ENCODE measurements around the gene SPRR5.

SPRR5 gene

GRCh38 chr1:152946651-152947256 is at the start of gene SPRR5:
TSS of gene SPRR5 (plus strand) at chr1:152947206. CDS start at chr1:152948555, 1,349 bp downstream.
- no peak for FAIRE-seq

- FAIRE-seq: no peak
Measured at GRCh38 chr1:152899027-152899426, 48.0 kb upstream of the SPRR5 start.

- no peak for FAIRE-seq
Measured at GRCh38 chr1:152899883-152900282, 47.1 kb upstream of the SPRR5 start.

GRCh38 chr1:152901631-152902030 is 45.4 kb upstream of the SPRR5 start:
- no peak for FAIRE-seq

- no peak for FAIRE-seq
Measured at GRCh38 chr1:152902636-152903035, 44.4 kb upstream of the SPRR5 start.

GRCh38 chr1:152904688-152905440 is 42.1 kb upstream of the SPRR5 start:
- no peak for FAIRE-seq

- FAIRE-seq: no peak
Measured at GRCh38 chr1:152906023-152906565, 40.9 kb upstream of the SPRR5 start.

GRCh38 chr1:152907686-152908601 is 39.1 kb upstream of the SPRR5 start, which contains the start of gene IVL:
TSS of gene IVL (plus strand) at chr1:152908546. CDS start at chr1:152909798, 1,252 bp downstream.
- FAIRE-seq: no peak

GRCh38 chr1:152909206-152909605 is 37.8 kb upstream of the SPRR5 start:
- no peak for FAIRE-seq

- no peak for FAIRE-seq
Measured at GRCh38 chr1:152912471-152912870, 34.5 kb upstream of the SPRR5 start.

- FAIRE-seq: no peak
Measured at GRCh38 chr1:152912900-152913299, 34.1 kb upstream of the SPRR5 start.

- no peak for FAIRE-seq
Measured at GRCh38 chr1:152917794-152918193, 29.2 kb upstream of the SPRR5 start.

GRCh38 chr1:152919071-152919470 is 27.9 kb upstream of the SPRR5 start:
- FAIRE-seq: no peak

- FAIRE-seq: no peak
Measured at GRCh38 chr1:152924191-152924590, 22.8 kb upstream of the SPRR5 start.

- no peak for FAIRE-seq
Measured at GRCh38 chr1:152926091-152926490, 20.9 kb upstream of the SPRR5 start.

GRCh38 chr1:152928671-152929070 is 18.3 kb upstream of the SPRR5 start:
- FAIRE-seq: no peak

- FAIRE-seq: no peak
Measured at GRCh38 chr1:152932170-152932811, 14.7 kb upstream of the SPRR5 start.

GRCh38 chr1:152933196-152933595 is 13.8 kb upstream of the SPRR5 start:
- no peak for FAIRE-seq

GRCh38 chr1:152940614-152941013 is 6.4 kb upstream of the SPRR5 start:
- FAIRE-seq: no peak

GRCh38 chr1:152941037-152941711 is 5.8 kb upstream of the SPRR5 start:
- FAIRE-seq: no peak

GRCh38 chr1:152942161-152942560 is 4.8 kb upstream of the SPRR5 start:
- FAIRE-seq: no peak

GRCh38 chr1:152946248-152946647 is 758 bp upstream of the SPRR5 start:
- no peak for FAIRE-seq

All from endometrium (tissue), 2 donors.